Spleen (tissue), 7 donors: ENCODE data around the gene ODF2.
"Not testable (repeated sequence)": the region's sequence is repeated elsewhere in the genome, so short reads cannot be mapped to it uniquely, and the experiment has no call there.

ENCODE experiments used
- CTCF ChIP-seq, 11 experiments: fragments of 200-600 bp in 7 of 11; fragments of 450-650 bp in 4 of 11; sonication (generic) in 4 of 11; IDR thresholded peaks in 8 of 11; conservative IDR thresholded peaks in 3 of 11; 1 replicate in 7 of 11; 2 replicates in 4 of 11; pipeline versions ENCODE4 v1.4.0 to v1.8.0; 2016 to 2021; ENCODE audit warnings: antibody characterized with exemption in 11 of 11, inconsistent platforms in 4 of 11, mild to moderate bottlenecking in 1 of 11
- POLR2A ChIP-seq, 3 donors: fragments of 450-650 bp; IDR thresholded peaks; one replicate each; pipeline ENCODE4 v1.5.1; 2017; ENCODE audit warnings: antibody characterized with exemption in 3 of 3, mild to moderate bottlenecking in 1 of 3
- POLR2AphosphoS5 ChIP-seq, 3 donors: sonication (generic); formaldehyde crosslinking; IDR thresholded peaks; one replicate each; pipeline ENCODE4 v1.5.1; 2017; ENCODE audit warnings: antibody characterized with exemption in 3 of 3
- donor health status: DM: no; HTN: no; CAD: no; lungs with moderate emphysema.
- donor health status: DM: no; HTN: no; CAD: no.
- donor health status: DM: no; HTN: no; CAD: no.

DNA sequence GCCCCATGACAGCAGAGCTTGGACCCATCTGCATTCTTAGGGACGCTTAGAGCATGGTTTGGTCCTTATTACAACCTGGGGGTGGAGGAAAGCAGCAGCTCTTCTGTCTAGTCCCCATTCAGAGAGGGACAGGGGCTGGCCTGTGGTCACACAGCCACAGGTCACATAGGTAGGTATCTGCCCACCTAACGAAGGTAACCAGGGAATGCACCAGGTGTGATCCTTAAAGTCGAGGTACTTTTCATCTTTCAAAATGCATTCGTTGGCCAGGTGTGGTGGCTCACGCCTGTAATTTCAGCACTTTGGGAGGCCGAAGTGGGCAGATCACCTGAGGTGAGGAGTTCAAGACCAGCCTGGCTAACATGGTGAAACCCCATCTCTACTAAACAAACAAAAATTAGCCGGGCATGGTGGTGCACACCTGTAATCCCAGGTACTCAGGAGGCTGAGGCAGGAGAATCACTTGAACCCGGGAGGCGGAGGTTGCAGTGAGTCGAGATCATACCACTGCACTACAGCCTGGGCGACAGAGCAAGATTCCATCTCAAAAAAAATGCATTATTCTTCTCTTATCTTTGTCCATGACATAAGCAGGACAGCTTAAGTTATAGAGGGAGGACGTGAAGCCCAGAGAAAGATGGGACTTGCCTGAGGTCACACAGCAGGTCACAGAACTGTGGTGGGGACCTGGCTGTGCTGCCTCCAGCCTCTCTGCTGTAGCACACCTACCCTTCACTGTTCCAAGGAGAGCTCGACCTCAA is 33.6 kb upstream of the ODF2 start:
- TF ChIP-seq CTCF (IDR thresholded peaks at IDR 0.05 in 8 of 11, conservative IDR thresholded peaks at IDR 0.05 in 3 of 11); POLR2A (IDR thresholded peaks at IDR 0.05); POLR2AphosphoS5 (IDR thresholded peaks at IDR 0.05): not testable (repeated sequence)
